ENCODE data around the gene ZNF25. TPM values are rescaled to one million over a fixed set of nuclear protein-coding genes. Genes with fewer than 3 reads are reported as not detected.

Gene ZNF25
- total and polyA plus RNA-seq, 4 donors: 0.93 to 2.8 (median 1.7) TPM

GRCh38 chr10:37952926-37953325, 23.5 kb downstream of the ZNF25 start:
- Histone ChIP-seq H3K27ac (ENCODE audit: low read depth in 1 of 2, low read length in 2 of 2) (no peak overlapping the region), H3K9ac (ENCODE audit: low read depth in 1 of 2, low read length in 2 of 2) (no peak overlapping the region), H3K9me3 (ENCODE audit: control insufficient read depth in 4 of 4, low read length in 3 of 4) (peaks cover 3 to 15% (median 10%) of the 10 kb centered on the region in 4 donors), H3K4me1 (ENCODE audit: control insufficient read depth in 4 of 4, insufficient read depth in 4 of 4, low read length in 3 of 4) (no peaks in the 10 kb centered on the region), H3K27me3 (ENCODE audit: control insufficient read depth in 4 of 4, insufficient read depth in 4 of 4, low read length in 3 of 4) (no peaks in the 10 kb centered on the region), H3K36me3 (ENCODE audit: control insufficient read depth in 4 of 4, insufficient read depth in 3 of 4, low read depth in 1 of 4, low read length in 3 of 4) (peaks cover 7 to 54% (median 40%) of the 10 kb centered on the region in 4 donors), H3K4me3 (ENCODE audit: low read depth in 1 of 3, low read length in 3 of 3) (no peak overlapping the region)
- no peak for DNase-seq (ENCODE audit: low spot score)
- WGBS: 94% methylated on average over 3 of the region's 3 CpGs
- TF ChIP-seq MAX (IDR thresholded peaks at IDR 0.05): no peak
- no peak for TF ChIP-seq EGR1 (IDR thresholded peaks at IDR 0.05; ENCODE audit: low read depth in 2 of 2)
- TF ChIP-seq, protein P1, sequence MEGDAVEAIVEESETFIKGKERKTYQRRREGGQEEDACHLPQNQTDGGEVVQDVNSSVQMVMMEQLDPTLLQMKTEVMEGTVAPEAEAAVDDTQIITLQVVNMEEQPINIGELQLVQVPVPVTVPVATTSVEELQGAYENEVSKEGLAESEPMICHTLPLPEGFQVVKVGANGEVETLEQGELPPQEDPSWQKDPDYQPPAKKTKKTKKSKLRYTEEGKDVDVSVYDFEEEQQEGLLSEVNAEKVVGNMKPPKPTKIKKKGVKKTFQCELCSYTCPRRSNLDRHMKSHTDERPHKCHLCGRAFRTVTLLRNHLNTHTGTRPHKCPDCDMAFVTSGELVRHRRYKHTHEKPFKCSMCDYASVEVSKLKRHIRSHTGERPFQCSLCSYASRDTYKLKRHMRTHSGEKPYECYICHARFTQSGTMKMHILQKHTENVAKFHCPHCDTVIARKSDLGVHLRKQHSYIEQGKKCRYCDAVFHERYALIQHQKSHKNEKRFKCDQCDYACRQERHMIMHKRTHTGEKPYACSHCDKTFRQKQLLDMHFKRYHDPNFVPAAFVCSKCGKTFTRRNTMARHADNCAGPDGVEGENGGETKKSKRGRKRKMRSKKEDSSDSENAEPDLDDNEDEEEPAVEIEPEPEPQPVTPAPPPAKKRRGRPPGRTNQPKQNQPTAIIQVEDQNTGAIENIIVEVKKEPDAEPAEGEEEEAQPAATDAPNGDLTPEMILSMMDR (IDR thresholded peaks at IDR 0.05; ENCODE audit: low read depth, low read length, missing input control): no peak
- TF ChIP-seq YY1 (IDR thresholded peaks at IDR 0.05): no peak
- TF ChIP-seq, protein P2, sequence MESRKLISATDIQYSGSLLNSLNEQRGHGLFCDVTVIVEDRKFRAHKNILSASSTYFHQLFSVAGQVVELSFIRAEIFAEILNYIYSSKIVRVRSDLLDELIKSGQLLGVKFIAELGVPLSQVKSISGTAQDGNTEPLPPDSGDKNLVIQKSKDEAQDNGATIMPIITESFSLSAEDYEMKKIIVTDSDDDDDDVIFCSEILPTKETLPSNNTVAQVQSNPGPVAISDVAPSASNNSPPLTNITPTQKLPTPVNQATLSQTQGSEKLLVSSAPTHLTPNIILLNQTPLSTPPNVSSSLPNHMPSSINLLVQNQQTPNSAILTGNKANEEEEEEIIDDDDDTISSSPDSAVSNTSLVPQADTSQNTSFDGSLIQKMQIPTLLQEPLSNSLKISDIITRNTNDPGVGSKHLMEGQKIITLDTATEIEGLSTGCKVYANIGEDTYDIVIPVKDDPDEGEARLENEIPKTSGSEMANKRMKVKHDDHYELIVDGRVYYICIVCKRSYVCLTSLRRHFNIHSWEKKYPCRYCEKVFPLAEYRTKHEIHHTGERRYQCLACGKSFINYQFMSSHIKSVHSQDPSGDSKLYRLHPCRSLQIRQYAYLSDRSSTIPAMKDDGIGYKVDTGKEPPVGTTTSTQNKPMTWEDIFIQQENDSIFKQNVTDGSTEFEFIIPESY (IDR thresholded peaks at IDR 0.05): no peak
- TF ChIP-seq RXRA (IDR thresholded peaks at IDR 0.05): no peak
- TF ChIP-seq TAF1 (conservative IDR thresholded peaks at IDR 0.05): no peak
- no peak for TF ChIP-seq SP1 (IDR thresholded peaks at IDR 0.05)
- TF ChIP-seq HNF4A (conservative IDR thresholded peaks at IDR 0.05): no peak
- no peak for TF ChIP-seq HNF4G (IDR thresholded peaks at IDR 0.05)
- no peak for TF ChIP-seq NR2F2 (IDR thresholded peaks at IDR 0.05)
- no peak for TF ChIP-seq FOXA2 (IDR thresholded peaks at IDR 0.05)
- TF ChIP-seq JUND (IDR thresholded peaks at IDR 0.05): no peak
- TF ChIP-seq GABPA (IDR thresholded peaks at IDR 0.05 in 1 of 2, conservative IDR thresholded peaks at IDR 0.05 in 1 of 2): no peak
- TF ChIP-seq, protein P3, sequence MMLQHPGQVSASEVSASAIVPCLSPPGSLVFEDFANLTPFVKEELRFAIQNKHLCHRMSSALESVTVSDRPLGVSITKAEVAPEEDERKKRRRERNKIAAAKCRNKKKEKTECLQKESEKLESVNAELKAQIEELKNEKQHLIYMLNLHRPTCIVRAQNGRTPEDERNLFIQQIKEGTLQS (IDR thresholded peaks at IDR 0.05): no peak
- TF ChIP-seq RAD21 (IDR thresholded peaks at IDR 0.05): no peak
- TF ChIP-seq FOXA1 (IDR thresholded peaks at IDR 0.05): no peak
- TF ChIP-seq, protein P4, sequence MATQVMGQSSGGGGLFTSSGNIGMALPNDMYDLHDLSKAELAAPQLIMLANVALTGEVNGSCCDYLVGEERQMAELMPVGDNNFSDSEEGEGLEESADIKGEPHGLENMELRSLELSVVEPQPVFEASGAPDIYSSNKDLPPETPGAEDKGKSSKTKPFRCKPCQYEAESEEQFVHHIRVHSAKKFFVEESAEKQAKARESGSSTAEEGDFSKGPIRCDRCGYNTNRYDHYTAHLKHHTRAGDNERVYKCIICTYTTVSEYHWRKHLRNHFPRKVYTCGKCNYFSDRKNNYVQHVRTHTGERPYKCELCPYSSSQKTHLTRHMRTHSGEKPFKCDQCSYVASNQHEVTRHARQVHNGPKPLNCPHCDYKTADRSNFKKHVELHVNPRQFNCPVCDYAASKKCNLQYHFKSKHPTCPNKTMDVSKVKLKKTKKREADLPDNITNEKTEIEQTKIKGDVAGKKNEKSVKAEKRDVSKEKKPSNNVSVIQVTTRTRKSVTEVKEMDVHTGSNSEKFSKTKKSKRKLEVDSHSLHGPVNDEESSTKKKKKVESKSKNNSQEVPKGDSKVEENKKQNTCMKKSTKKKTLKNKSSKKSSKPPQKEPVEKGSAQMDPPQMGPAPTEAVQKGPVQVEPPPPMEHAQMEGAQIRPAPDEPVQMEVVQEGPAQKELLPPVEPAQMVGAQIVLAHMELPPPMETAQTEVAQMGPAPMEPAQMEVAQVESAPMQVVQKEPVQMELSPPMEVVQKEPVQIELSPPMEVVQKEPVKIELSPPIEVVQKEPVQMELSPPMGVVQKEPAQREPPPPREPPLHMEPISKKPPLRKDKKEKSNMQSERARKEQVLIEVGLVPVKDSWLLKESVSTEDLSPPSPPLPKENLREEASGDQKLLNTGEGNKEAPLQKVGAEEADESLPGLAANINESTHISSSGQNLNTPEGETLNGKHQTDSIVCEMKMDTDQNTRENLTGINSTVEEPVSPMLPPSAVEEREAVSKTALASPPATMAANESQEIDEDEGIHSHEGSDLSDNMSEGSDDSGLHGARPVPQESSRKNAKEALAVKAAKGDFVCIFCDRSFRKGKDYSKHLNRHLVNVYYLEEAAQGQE (IDR thresholded peaks at IDR 0.05): no peak

Measured in liver (tissue), 9 donors.